Measurements from ENCODE around the gene OSR1.
"Not testable (repeated sequence)": the region's sequence is repeated elsewhere in the genome, so short reads cannot be mapped to it uniquely, and the experiment has no call there.

OSR1 gene

DNA sequence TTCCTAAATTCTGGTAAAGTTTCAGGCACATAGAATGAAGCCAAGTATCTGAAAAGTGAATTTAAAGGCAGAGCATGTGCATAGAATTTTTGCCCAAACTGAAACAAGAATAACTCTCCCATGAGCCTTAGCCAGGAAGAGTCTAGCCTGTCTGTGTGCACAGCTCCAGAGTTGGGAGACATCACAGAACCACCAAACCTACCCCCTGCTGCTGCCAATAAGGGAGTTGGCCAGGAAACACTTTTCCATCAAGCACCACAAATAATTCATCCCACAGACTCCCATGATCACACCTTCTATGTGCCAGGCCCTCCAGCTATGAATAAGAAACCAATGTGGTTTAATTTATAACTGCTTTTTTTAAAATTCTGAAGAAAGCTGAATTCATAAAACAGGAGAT lies 27.0 kb downstream of the OSR1 start:
- DNase-seq (ENCODE audit: low spot score), result no peak

DNA sequence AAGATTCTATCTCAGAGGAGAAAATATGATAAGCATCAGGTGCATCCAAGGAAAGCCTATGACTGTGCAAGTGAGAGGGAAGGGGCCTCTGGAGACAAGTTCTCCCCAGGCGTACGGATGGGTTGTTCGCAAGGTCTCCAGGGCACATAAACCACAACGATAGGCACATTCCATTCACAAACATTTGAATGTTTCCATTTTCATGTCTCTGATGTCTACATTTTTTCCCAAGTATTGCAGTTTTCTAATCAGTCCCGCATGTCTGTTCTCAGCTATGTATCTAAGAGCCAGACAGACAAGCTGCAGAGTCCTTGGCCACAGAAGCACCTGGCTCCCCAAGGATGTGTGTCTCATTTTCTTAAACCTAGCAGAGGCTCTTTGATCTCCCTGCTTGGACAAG lies 28.0 kb downstream of the OSR1 start:
- no peak for DNase-seq (ENCODE audit: low spot score)

DNA sequence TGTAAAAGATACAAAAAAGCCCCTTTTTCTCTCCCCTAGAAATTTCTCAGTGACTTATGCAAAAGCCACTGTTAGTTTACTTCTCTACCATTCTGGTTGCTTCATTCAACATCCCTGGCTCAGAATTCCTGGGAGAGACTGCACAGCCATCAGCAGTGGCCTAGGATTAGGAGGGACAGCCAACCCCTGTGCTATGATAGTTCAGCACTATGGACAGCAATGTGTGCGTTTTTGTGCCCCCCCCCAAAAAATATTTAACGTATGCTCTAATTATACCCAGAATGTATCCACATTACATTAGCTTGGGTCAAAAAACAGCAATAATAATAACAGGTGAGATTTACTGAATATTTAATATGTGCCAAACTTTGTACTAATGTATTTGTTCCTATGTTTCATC lies 29.0 kb downstream of the OSR1 start:
- DNase-seq (ENCODE audit: low spot score), result no peak

DNA sequence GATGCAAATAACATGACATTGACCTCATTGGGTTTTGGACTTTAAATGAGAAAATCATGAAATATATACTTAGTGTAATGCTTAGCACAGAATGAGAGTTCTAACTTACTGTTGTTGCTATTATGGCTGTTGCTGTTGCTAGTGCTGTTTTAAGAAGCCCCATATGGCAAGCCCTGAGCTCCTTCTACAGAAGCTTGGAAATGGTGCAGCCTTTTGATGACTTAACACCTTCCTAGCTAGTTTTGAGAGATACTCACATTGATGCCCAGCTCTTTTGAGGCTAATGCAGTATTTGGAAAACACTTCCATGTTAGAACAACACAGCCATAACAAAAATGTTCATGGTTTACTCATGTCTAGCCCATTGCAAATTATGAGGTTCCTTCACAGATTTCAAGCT lies 30.9 kb downstream of the OSR1 start:
- no peak for DNase-seq (ENCODE audit: low spot score)

DNA sequence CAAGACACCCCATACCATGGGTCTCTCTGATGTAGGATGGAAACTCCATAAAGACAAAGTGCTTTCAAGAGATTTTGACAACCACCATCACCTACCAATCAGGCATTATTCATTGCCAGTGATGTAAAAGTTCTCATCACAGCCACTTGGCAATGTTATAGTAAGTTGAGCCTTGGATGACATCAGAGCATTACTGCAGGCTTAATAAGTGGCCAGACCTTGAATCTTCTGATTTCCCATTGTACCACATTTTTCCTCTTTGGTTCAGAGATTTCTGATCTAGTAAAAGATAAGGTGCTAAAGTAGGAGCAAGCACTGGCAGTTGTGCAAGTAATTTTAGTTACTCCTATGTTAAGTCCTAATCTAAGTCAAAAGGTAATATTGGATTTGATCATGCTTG lies 36.5 kb downstream of the OSR1 start:
- no peak for DNase-seq (ENCODE audit: low spot score)

DNA sequence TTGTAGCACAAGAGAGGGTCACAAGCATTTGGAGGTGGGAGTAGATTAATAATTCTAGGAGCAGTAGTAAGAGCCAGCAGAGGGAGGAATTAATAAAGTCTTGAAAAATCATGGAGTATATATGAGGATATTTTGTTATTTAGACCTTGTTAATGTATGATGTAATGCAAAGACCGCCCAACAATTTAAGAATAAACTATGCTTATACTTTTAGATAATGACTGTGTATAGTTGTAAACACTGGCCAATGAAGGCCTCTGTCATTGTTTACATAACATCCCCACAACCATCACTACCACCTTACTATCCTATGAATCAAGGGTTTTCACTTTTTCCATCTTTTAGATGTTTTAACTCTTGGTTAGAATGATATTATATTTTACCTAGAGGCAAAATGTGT lies 37.6 kb downstream of the OSR1 start:
- no peak for DNase-seq (ENCODE audit: low spot score)

GRCh38 chr2:19319698-19320097 lies 38.7 kb downstream of the OSR1 start:
- no peak for DNase-seq (ENCODE audit: low spot score)

- DNase-seq (ENCODE audit: low spot score), result no peak
Measured at GRCh38 chr2:19319064-19319463, 39.4 kb downstream of the OSR1 start.

DNA sequence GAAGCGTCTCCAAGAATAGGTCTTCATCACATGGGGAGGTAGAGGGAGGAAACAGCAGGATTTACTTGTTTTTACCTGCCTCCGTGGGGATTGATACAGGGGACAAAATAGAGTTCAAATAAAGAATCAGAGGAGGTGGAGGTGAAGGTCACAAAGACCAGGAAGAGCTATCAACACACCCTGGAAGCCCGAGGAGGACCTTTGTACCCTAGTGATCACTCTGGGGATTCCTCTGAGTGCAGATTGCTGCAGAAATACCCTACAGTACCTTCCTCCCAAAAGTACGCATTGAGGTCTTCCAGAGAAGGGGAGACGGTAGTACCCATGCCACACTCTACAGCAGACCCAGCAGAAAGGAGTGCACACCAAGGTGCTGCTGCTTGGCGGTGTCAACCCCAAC lies 44.9 kb downstream of the OSR1 start:
- no peak for DNase-seq (ENCODE audit: low spot score)

- DNase-seq (ENCODE audit: low spot score), result no peak
Measured at GRCh38 chr2:19312949-19313348, 45.5 kb downstream of the OSR1 start.

- not testable (repeated sequence) for DNase-seq (ENCODE audit: low spot score)
Measured at GRCh38 chr2:19306065-19306464, 52.4 kb downstream of the OSR1 start.

DNA sequence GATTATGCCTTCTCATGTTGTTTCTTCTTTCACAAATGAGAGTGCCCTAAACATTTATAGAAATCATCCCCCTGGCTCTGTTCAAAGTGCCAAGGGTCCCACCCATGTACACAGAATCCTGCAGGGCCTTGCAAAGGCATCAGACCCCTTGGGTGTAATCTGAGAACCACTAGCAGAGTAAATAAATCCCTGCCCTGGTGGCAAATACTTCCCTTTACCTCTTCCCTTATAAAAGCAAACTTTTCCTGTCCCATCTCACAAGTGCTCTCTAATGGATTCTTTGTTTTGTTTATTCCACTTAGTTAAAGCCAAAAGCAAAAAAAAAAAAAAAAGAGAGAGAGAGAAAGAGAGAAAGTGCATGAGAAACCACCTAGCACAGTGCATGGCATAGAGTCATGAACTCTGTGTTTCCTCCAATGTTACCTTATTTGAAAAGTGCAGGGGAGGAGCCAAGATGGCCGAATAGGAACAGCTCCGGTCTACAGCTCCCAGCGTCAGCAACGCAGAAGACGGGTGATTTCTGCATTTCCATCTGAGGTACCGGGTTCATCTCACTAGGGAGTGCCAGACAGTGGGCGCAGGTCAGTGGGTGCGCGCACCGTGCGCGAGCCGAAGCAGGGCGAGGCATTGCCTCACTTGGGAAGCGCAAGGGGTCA lies 52.9 kb downstream of the OSR1 start:
- DNase-seq (ENCODE audit: low spot score), result not testable (repeated sequence)

GRCh38 chr2:19301706-19302105 lies 56.7 kb downstream of the OSR1 start:
- no peak for DNase-seq (ENCODE audit: low spot score)
